ENCODE measurements around the gene SORCS2. TPM values are rescaled to one million over a fixed set of nuclear protein-coding genes. Genes with fewer than 3 reads are reported as not detected.

Gene SORCS2
- total RNA-seq, 1 experiment from 2014 or later, result 0.15 TPM

DNA sequence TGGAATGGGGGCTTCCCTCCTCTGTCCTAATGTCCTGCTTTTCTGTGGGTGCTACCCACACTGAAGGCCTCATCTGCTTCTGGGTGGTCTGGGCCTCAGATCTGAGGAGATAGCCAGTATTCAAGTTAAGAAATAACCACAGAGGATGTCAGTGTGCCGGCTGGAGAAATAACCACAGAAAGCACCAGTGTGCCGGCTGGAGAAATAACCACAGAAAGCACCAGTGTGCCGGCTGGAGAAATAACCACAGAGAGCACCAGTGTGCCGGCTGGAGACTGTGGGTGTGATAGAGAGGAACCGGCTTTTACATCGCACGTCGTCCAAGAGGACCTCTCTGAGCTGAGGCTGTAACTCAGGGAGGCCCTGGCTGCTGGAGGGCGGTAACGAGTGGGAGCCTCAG, 308.1 kb downstream of the SORCS2 start:
- no peaks in the 10 kb centered on the region for H3K9me3 ChIP-seq (ENCODE audit: control insufficient read depth, insufficient read depth, low read depth, low read length)
- DNase-seq (ENCODE audit: low read depth, low spot score) (no peak), ATAC-seq (no peak; the same call in 1 of the 2 replicates)
- no peak overlapping the region for H3K27ac ChIP-seq (ENCODE audit: low read length)
- BruUV-seq (replicated peaks), result no TSS peak
- no peaks in the 10 kb centered on the region for H3K4me1 ChIP-seq (ENCODE audit: control insufficient read depth, insufficient read depth, low read length)
- in situ Hi-C loops (cut with HindIII; ENCODE audit: low pct_unique_long_range_greater_than_20kb, low sequenced_read_pairs), result no loop called here
- H3K27me3 ChIP-seq (ENCODE audit: control insufficient read depth, insufficient read depth, low read length), result no peaks in the 10 kb centered on the region
- POLR2A ChIA-PET, result no interaction called here
- intact Hi-C loops (cut with micrococcal nuclease; ENCODE audit: unreplicated experiment), result no loop called here
- H3K36me3 ChIP-seq (ENCODE audit: control insufficient read depth, insufficient read depth, low read length), result no peaks in the 10 kb centered on the region
- CTCF ChIA-PET, result no interaction called here
- no peak for TF ChIP-seq SIN3A (IDR thresholded peaks at IDR 0.05; ENCODE audit: borderline replicate concordance, insufficient read depth, low read depth, low read length)
- TF ChIP-seq, protein P1, sequence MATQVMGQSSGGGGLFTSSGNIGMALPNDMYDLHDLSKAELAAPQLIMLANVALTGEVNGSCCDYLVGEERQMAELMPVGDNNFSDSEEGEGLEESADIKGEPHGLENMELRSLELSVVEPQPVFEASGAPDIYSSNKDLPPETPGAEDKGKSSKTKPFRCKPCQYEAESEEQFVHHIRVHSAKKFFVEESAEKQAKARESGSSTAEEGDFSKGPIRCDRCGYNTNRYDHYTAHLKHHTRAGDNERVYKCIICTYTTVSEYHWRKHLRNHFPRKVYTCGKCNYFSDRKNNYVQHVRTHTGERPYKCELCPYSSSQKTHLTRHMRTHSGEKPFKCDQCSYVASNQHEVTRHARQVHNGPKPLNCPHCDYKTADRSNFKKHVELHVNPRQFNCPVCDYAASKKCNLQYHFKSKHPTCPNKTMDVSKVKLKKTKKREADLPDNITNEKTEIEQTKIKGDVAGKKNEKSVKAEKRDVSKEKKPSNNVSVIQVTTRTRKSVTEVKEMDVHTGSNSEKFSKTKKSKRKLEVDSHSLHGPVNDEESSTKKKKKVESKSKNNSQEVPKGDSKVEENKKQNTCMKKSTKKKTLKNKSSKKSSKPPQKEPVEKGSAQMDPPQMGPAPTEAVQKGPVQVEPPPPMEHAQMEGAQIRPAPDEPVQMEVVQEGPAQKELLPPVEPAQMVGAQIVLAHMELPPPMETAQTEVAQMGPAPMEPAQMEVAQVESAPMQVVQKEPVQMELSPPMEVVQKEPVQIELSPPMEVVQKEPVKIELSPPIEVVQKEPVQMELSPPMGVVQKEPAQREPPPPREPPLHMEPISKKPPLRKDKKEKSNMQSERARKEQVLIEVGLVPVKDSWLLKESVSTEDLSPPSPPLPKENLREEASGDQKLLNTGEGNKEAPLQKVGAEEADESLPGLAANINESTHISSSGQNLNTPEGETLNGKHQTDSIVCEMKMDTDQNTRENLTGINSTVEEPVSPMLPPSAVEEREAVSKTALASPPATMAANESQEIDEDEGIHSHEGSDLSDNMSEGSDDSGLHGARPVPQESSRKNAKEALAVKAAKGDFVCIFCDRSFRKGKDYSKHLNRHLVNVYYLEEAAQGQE (IDR thresholded peaks at IDR 0.05; ENCODE audit: insufficient read depth in 1 of 2, low read depth in 2 of 2, low read length in 1 of 2), result no peak
- no peak overlapping the region for H3K4me3 ChIP-seq (ENCODE audit: low read depth in 2 of 2, low read length in 2 of 2)

DNA sequence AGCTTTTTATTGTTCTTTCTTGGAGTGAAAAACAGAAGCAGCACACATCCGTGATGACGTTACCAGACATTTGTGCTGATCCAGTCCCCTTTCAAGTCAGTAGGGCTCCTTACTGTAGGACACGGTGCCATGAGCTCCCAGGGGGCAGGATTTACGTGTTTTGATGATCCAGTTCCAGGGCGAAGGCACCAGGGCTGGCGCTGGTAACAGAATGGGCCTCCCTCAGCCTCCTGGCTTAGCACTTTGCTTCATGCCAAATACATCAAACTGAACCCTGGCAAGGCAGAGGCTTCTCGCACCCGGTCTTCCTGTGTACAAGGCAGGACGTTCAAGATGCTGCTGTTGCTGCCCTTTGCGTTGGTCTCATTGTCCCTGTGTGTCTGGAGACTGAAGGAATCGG, 309.0 kb downstream of the SORCS2 start:
- H3K27ac ChIP-seq (ENCODE audit: low read length), result no peak overlapping the region
- H3K36me3 ChIP-seq (ENCODE audit: control insufficient read depth, insufficient read depth, low read length), result no peaks in the 10 kb centered on the region
- CTCF ChIA-PET, result no interaction called here
- no peaks in the 10 kb centered on the region for H3K4me1 ChIP-seq (ENCODE audit: control insufficient read depth, insufficient read depth, low read length)
- no TSS peak for BruUV-seq (replicated peaks)
- in situ Hi-C loops (cut with HindIII; ENCODE audit: low pct_unique_long_range_greater_than_20kb, low sequenced_read_pairs), result no loop called here
- DNase-seq (ENCODE audit: low read depth, low spot score) (no peak), ATAC-seq (no peak)
- H3K9me3 ChIP-seq (ENCODE audit: control insufficient read depth, insufficient read depth, low read depth, low read length), result no peaks in the 10 kb centered on the region
- intact Hi-C loops (cut with micrococcal nuclease; ENCODE audit: unreplicated experiment), result no loop called here
- POLR2A ChIA-PET, result no interaction called here
- TF ChIP-seq TCF7L2 (IDR thresholded peaks at IDR 0.05; ENCODE audit: low read depth, low read length), result no peak
- TF ChIP-seq, protein P1 (IDR thresholded peaks at IDR 0.05; ENCODE audit: insufficient read depth in 1 of 2, low read depth in 2 of 2, low read length in 1 of 2), result no peak
- H3K27me3 ChIP-seq (ENCODE audit: control insufficient read depth, insufficient read depth, low read length), result no peaks in the 10 kb centered on the region
- H3K4me3 ChIP-seq (ENCODE audit: low read depth in 2 of 2, low read length in 2 of 2), result no peak overlapping the region

DNA sequence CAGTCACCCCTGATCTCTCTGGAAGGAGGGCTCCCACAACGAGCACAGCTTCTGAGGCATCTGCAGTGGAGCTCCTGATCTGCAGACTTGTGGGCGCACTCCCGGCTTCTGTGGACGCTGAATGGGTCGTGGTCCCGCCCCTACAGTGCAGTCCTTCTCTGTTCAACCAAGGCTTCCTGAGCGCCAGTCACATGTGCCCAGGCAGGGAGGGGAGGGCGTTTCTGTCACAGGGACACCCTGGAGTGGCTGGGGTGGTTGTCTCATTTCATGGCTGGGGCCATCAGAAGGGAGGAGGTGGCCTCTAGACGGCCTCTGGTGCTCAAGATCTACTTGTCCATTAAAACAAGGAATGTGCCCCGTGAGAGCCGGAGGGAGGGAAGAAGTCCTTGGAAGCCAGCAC, 309.5 kb downstream of the SORCS2 start:
- intact Hi-C loops (cut with micrococcal nuclease; ENCODE audit: unreplicated experiment), result no loop called here
- ChIA-PET CTCF (no interaction called here), POLR2A (no interaction called here)
- Histone ChIP-seq H3K4me1 (ENCODE audit: control insufficient read depth, insufficient read depth, low read length) (no peaks in the 10 kb centered on the region), H3K36me3 (ENCODE audit: control insufficient read depth, insufficient read depth, low read length) (no peaks in the 10 kb centered on the region), H3K4me3 (ENCODE audit: low read depth in 2 of 2, low read length in 2 of 2) (no peak overlapping the region), H3K9me3 (ENCODE audit: control insufficient read depth, insufficient read depth, low read depth, low read length) (no peaks in the 10 kb centered on the region), H3K27me3 (ENCODE audit: control insufficient read depth, insufficient read depth, low read length) (no peaks in the 10 kb centered on the region), H3K27ac (ENCODE audit: low read length) (no peak overlapping the region)
- ATAC-seq, result no peak
- in situ Hi-C loops (cut with HindIII; ENCODE audit: low pct_unique_long_range_greater_than_20kb, low sequenced_read_pairs), result no loop called here
- DNase-seq (ENCODE audit: low read depth, low spot score), result no peak
- TF ChIP-seq, protein P2, sequence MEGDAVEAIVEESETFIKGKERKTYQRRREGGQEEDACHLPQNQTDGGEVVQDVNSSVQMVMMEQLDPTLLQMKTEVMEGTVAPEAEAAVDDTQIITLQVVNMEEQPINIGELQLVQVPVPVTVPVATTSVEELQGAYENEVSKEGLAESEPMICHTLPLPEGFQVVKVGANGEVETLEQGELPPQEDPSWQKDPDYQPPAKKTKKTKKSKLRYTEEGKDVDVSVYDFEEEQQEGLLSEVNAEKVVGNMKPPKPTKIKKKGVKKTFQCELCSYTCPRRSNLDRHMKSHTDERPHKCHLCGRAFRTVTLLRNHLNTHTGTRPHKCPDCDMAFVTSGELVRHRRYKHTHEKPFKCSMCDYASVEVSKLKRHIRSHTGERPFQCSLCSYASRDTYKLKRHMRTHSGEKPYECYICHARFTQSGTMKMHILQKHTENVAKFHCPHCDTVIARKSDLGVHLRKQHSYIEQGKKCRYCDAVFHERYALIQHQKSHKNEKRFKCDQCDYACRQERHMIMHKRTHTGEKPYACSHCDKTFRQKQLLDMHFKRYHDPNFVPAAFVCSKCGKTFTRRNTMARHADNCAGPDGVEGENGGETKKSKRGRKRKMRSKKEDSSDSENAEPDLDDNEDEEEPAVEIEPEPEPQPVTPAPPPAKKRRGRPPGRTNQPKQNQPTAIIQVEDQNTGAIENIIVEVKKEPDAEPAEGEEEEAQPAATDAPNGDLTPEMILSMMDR (IDR thresholded peaks at IDR 0.05), result no peak
- TF ChIP-seq TCF7L2 (IDR thresholded peaks at IDR 0.05; ENCODE audit: low read depth, low read length), result no peak
- TF ChIP-seq SIN3A (IDR thresholded peaks at IDR 0.05; ENCODE audit: borderline replicate concordance, insufficient read depth, low read depth, low read length), result no peak
- no peak for TF ChIP-seq POLR2AphosphoS5 (IDR thresholded peaks at IDR 0.05; ENCODE audit: low read depth, low read length)
- TF ChIP-seq, protein P1 (IDR thresholded peaks at IDR 0.05; ENCODE audit: insufficient read depth in 1 of 2, low read depth in 2 of 2, low read length in 1 of 2), result no peak
- BruUV-seq (replicated peaks), result no TSS peak

Data from Panc1 (cell line).